ENCODE data around the gene KRT83.

GRCh38 chr12:52275686-52276085 is 45.5 kb downstream of the KRT83 start:
- TF ChIP-seq, protein P1, sequence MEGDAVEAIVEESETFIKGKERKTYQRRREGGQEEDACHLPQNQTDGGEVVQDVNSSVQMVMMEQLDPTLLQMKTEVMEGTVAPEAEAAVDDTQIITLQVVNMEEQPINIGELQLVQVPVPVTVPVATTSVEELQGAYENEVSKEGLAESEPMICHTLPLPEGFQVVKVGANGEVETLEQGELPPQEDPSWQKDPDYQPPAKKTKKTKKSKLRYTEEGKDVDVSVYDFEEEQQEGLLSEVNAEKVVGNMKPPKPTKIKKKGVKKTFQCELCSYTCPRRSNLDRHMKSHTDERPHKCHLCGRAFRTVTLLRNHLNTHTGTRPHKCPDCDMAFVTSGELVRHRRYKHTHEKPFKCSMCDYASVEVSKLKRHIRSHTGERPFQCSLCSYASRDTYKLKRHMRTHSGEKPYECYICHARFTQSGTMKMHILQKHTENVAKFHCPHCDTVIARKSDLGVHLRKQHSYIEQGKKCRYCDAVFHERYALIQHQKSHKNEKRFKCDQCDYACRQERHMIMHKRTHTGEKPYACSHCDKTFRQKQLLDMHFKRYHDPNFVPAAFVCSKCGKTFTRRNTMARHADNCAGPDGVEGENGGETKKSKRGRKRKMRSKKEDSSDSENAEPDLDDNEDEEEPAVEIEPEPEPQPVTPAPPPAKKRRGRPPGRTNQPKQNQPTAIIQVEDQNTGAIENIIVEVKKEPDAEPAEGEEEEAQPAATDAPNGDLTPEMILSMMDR (conservative IDR thresholded peaks at IDR 0.05; ENCODE audit: low read depth, low read length) = no peak
- no peak for TF ChIP-seq EZH2 (IDR thresholded peaks at IDR 0.05; ENCODE audit: borderline replicate concordance, low read depth, low read length, poor library complexity, severe bottlenecking)

All from A673 (cell line).